Psoas muscle (tissue), 8 donors: Measurements from ENCODE around the gene FBLN7. TPM values are rescaled to one million over a fixed set of nuclear protein-coding genes. Genes with fewer than 3 reads are reported as not detected.

ENCODE experiments used
- ATAC-seq, 4 donors: fragments of 200-7000 bp; cut with Tn5 transposase; one replicate each; pipeline ENCODE4 v1.9.1; 2020; ENCODE audit warnings: moderate library complexity in 3 of 4, mild to moderate bottlenecking in 2 of 4
- DNase-seq, 2 donors: peaks; one replicate each; pipeline ENCODE4 v3.0.0-alpha.2; 2020
- H3K27ac ChIP-seq: fragments of 200-600 bp; one replicate; pipeline ENCODE4 v1.8.0; 2022
- H3K27me3 ChIP-seq, 3 donors: fragments of 200-600 bp in 1 of 3; one replicate each; pipeline versions ENCODE4 v1.6.1 to v1.8.0; 2013 to 2022; ENCODE audit warnings: low read length in 2 of 3, mild to moderate bottlenecking in 2 of 3, moderate library complexity in 1 of 3; ENCODE audit not compliant: insufficient read depth in 3 of 3
- H3K36me3 ChIP-seq, 2 donors: fragments of 200-600 bp in 1 of 2; one replicate each; pipeline versions ENCODE4 v1.6.1 to v1.8.0; 2013 to 2022; ENCODE audit warnings: low read depth in 1 of 2, mild to moderate bottlenecking in 1 of 2, moderate library complexity in 1 of 2; ENCODE audit not compliant: insufficient read depth in 1 of 2
- H3K4me1 ChIP-seq: fragments of 200-600 bp; one replicate; pipeline ENCODE4 v1.8.0; 2022
- H3K4me3 ChIP-seq: fragments of 200-600 bp; one replicate; pipeline ENCODE4 v1.8.0; 2022; ENCODE audit warnings: mild to moderate bottlenecking
- H3K9me3 ChIP-seq: fragments of 200-600 bp; one replicate; pipeline ENCODE4 v1.8.0; 2022
- WGBS, 3 donors: extraction: QIAGEN DNeasy Blood & Tissue Kit; methylation state at CpG; one replicate each; pipeline versions ENCODE4 v1.1.6 to v1.1.7; 2013; 5-methylcytosine and 5-hydroxymethylcytosine counted together
- intact Hi-C, 2 donors: fragments of 100-400 bp; cut with DNase I; formaldehyde crosslinking; loops; one replicate each; pipeline versions ENCODE4 v1.11.0 to v1.14.2; 2022
- polyA plus RNA-seq, 3 donors: library from polyadenylated mRNA; stranded (reverse); fragments of 200-250 nt; gene quantifications; one replicate each; pipeline ENCODE4 v1.2.3, GENCODE V29; 2013
- total RNA-seq, 4 donors: library from RNA; stranded (reverse); fragmentation: NEBNext Ultra II Directional in 2 of 4; extraction: Animal tissue kit (Norgen Biotek cat#: 25700) in 2 of 4; gene quantifications; one replicate each; pipeline versions ENCODE4 v1.2.1 to v1.2.4, GENCODE V29; 2021 to 2023
- TF ChIP-seq, protein P1 (sequence below): fragments of 200-600 bp; IDR thresholded peaks from one replicate; pipeline ENCODE4 v1.8.0; 2022; ENCODE audit warnings: antibody characterized with exemption
- donor health status: healthy with polysubstance abuse.
- donor health status: DM: no; HTN: no; CAD: no; lungs with moderate emphysema.
- donor health status: Bipolar disorder and iron deficiency.
- donor health status: healthy.
- donor health status: DM: yes; HTN: yes; CAD: no.
- donor health status: DM: no; HTN: no; CAD: no.
- donor health status: DM: no; HTN: no; CAD: no.
- donor health status: DM: yes; HTN: yes; CAD: no.

FBLN7 gene
- total and polyA plus RNA-seq, 7 donors: 0.18 to 1.2 (median 0.31) TPM

- no peak for ATAC-seq
- no peaks in the 10 kb centered on the region for H3K9me3 ChIP-seq
- peaks cover 0 to 3% (median 0%) of the 10 kb centered on the region in 3 donors for H3K27me3 ChIP-seq
- intact Hi-C loops: no loop called here
- H3K27ac ChIP-seq: no peak overlapping the region
- no peaks in the 10 kb centered on the region for H3K4me1 ChIP-seq
- no peaks in the 10 kb centered on the region for H3K36me3 ChIP-seq
- no peak overlapping the region for H3K4me3 ChIP-seq
- 64 to 75% (median 67%) methylated on average over 4 of the region's 4 CpGs for WGBS, 3 donors
- TF ChIP-seq, protein P1, sequence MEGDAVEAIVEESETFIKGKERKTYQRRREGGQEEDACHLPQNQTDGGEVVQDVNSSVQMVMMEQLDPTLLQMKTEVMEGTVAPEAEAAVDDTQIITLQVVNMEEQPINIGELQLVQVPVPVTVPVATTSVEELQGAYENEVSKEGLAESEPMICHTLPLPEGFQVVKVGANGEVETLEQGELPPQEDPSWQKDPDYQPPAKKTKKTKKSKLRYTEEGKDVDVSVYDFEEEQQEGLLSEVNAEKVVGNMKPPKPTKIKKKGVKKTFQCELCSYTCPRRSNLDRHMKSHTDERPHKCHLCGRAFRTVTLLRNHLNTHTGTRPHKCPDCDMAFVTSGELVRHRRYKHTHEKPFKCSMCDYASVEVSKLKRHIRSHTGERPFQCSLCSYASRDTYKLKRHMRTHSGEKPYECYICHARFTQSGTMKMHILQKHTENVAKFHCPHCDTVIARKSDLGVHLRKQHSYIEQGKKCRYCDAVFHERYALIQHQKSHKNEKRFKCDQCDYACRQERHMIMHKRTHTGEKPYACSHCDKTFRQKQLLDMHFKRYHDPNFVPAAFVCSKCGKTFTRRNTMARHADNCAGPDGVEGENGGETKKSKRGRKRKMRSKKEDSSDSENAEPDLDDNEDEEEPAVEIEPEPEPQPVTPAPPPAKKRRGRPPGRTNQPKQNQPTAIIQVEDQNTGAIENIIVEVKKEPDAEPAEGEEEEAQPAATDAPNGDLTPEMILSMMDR: no peak
- no peak for DNase-seq
Observed at GRCh38 chr2:112174383-112174782, 36.2 kb downstream of the FBLN7 start.

GRCh38 chr2:112175333-112175732 is 37.1 kb downstream of the FBLN7 start:
- Histone ChIP-seq H3K27ac (no peak overlapping the region), H3K36me3 (no peaks in the 10 kb centered on the region), H3K9me3 (no peaks in the 10 kb centered on the region), H3K4me1 (no peaks in the 10 kb centered on the region), H3K4me3 (no peak overlapping the region), H3K27me3 (peaks cover 0 to 11% (median 0%) of the 10 kb centered on the region in 3 donors)
- intact Hi-C loops: no loop called here
- ATAC-seq (no peak), DNase-seq (no peak)
- TF ChIP-seq, protein P1: no peak
- 93 to 96% (median 93%) methylated on average over 3 of the region's 3 CpGs for WGBS, 3 donors

DNA sequence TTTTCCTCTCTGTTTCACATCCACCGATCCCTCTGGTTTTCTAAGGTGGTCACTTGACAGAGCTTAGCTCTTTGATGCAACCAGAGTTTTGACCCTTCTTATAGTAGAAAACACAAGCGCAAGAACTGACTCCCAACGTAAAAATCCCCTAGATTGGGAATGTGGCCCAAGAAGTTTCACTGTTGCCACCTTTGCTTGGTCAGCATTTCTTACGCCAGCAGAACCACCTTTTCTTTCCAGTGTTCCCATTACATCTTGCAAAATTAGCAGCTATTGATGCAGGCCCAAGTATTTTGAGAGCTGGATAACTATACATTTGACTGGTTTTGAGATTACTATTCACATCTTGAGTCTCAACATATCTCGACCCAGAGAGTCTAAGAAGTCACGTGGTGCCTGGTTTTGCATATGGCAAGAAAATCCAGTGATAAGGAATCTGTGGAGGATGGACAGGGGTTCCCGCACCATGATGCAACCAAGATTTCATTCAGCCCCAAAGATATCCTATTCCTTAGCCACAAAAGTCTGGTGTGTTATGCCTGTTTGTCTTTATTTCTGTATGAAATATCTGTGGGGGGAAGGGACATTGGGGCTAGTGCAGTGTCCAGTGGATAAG is 37.9 kb downstream of the FBLN7 start:
- ATAC-seq (no peak), DNase-seq (no peak)
- 95 to 97% (median 97%) methylated on average over 7 of the region's 7 CpGs for WGBS, 3 donors
- no peaks in the 10 kb centered on the region for H3K36me3 ChIP-seq
- no peak overlapping the region for H3K27ac ChIP-seq
- no peaks in the 10 kb centered on the region for H3K9me3 ChIP-seq
- H3K27me3 ChIP-seq: peaks cover 0 to 19% (median 2%) of the 10 kb centered on the region in 3 donors
- TF ChIP-seq, protein P1: no peak
- no peaks in the 10 kb centered on the region for H3K4me1 ChIP-seq
- intact Hi-C loops: no loop called here
- no peak overlapping the region for H3K4me3 ChIP-seq

DNA sequence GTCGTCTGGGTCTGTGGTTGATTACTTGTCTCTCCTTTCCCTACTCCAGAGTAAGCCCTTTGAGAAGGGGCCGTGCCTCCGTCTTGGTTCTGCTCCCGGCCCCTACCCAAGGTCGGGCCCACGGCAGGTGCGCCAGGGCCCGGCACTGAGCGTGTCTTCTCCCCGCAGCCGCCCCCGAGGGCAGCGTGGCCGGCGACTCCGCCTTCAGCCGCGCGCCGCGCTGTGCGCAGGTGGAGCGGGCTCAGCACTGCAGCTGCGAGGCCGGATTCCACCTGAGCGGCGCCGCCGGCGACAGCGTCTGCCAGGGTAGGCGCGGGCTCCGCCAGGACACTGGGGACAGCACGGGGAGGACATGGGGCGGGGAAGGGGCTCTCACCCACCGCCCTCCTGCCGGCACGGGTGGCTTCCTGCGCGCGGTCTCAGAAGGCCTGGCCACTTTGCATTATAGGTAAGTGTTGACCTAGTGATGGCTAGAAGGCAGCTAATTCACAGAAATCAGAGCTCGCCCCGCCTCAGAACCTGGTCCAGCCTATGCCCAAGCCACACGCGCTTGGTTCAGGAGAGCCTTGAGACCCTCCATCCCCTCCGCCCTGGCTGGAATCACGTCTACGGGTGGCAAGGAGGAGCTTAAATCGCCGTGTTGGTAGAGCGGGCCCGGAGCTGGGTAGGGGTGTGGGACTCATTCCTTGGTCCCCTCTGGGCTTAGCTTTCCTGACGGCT is 43.5 kb downstream of the FBLN7 start:
- H3K27ac ChIP-seq: no peak overlapping the region
- WGBS, 3 donors: 38 to 53% (median 47%) methylated on average over 51 to 54 of the region's 54 CpGs
- no peaks in the 10 kb centered on the region for H3K4me1 ChIP-seq
- DNase-seq (no peak), ATAC-seq (no peak)
- H3K36me3 ChIP-seq: no peaks in the 10 kb centered on the region
- TF ChIP-seq, protein P1: no peak
- intact Hi-C loops: no loop called here
- no peaks in the 10 kb centered on the region for H3K9me3 ChIP-seq
- no peak overlapping the region for H3K4me3 ChIP-seq
- peaks cover 0 to 25% (median 2%) of the 10 kb centered on the region in 3 donors for H3K27me3 ChIP-seq
